ENCODE data around the gene SLC35F3.

GRCh38 chr1:233933339-233933738 is 28.9 kb downstream of the SLC35F3 start:
- TF ChIP-seq, protein P1, sequence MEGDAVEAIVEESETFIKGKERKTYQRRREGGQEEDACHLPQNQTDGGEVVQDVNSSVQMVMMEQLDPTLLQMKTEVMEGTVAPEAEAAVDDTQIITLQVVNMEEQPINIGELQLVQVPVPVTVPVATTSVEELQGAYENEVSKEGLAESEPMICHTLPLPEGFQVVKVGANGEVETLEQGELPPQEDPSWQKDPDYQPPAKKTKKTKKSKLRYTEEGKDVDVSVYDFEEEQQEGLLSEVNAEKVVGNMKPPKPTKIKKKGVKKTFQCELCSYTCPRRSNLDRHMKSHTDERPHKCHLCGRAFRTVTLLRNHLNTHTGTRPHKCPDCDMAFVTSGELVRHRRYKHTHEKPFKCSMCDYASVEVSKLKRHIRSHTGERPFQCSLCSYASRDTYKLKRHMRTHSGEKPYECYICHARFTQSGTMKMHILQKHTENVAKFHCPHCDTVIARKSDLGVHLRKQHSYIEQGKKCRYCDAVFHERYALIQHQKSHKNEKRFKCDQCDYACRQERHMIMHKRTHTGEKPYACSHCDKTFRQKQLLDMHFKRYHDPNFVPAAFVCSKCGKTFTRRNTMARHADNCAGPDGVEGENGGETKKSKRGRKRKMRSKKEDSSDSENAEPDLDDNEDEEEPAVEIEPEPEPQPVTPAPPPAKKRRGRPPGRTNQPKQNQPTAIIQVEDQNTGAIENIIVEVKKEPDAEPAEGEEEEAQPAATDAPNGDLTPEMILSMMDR (IDR thresholded peaks at IDR 0.05; ENCODE audit: low read depth, low read length, missing input control) = no peak
- TF ChIP-seq ATF3 (IDR thresholded peaks at IDR 0.05) (no peak), FOXA1 (IDR thresholded peaks at IDR 0.05) (no peak), RXRA (IDR thresholded peaks at IDR 0.05) (no peak), EGR1 (IDR thresholded peaks at IDR 0.05; ENCODE audit: low read depth in 2 of 2) (no peak), SP1 (IDR thresholded peaks at IDR 0.05) (no peak), JUND (IDR thresholded peaks at IDR 0.05) (no peak), YY1 (IDR thresholded peaks at IDR 0.05) (no peak), RAD21 (IDR thresholded peaks at IDR 0.05) (no peak), TAF1 (conservative IDR thresholded peaks at IDR 0.05) (no peak)
- TF ChIP-seq, protein P2, sequence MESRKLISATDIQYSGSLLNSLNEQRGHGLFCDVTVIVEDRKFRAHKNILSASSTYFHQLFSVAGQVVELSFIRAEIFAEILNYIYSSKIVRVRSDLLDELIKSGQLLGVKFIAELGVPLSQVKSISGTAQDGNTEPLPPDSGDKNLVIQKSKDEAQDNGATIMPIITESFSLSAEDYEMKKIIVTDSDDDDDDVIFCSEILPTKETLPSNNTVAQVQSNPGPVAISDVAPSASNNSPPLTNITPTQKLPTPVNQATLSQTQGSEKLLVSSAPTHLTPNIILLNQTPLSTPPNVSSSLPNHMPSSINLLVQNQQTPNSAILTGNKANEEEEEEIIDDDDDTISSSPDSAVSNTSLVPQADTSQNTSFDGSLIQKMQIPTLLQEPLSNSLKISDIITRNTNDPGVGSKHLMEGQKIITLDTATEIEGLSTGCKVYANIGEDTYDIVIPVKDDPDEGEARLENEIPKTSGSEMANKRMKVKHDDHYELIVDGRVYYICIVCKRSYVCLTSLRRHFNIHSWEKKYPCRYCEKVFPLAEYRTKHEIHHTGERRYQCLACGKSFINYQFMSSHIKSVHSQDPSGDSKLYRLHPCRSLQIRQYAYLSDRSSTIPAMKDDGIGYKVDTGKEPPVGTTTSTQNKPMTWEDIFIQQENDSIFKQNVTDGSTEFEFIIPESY (IDR thresholded peaks at IDR 0.05) = no peak
